G401.6 (cell line): ENCODE results near the gene POMGNT2.

Experiments
- FAIRE-seq: peaks from 2 replicates; lab custom pipeline; 2012; peaks lifted over from hg19 to GRCh38; lab: Jason Lieb, UNC

POMGNT2 gene

GRCh38 chr3:43102773-43103480 lies 3.0 kb downstream of the POMGNT2 start:
- no peak for FAIRE-seq

- no peak for FAIRE-seq
Measured at GRCh38 chr3:43098761-43099160, 7.1 kb downstream of the POMGNT2 start.

GRCh38 chr3:43097400-43098080 lies 8.3 kb downstream of the POMGNT2 start:
- no peak for FAIRE-seq

GRCh38 chr3:43096761-43097160 lies 9.1 kb downstream of the POMGNT2 start:
- no peak for FAIRE-seq

GRCh38 chr3:43095370-43095769 lies 10.5 kb downstream of the POMGNT2 start:
- FAIRE-seq, result no peak

GRCh38 chr3:43094851-43095250 lies 11.0 kb downstream of the POMGNT2 start:
- FAIRE-seq, result no peak

GRCh38 chr3:43094381-43094780 lies 11.5 kb downstream of the POMGNT2 start:
- FAIRE-seq, result no peak

- FAIRE-seq, result no peak
Measured at GRCh38 chr3:43093974-43094373, 11.9 kb downstream of the POMGNT2 start.

GRCh38 chr3:43093006-43093405 lies 12.9 kb downstream of the POMGNT2 start:
- FAIRE-seq, result no peak

- FAIRE-seq, result no peak
Measured at GRCh38 chr3:43091481-43091880, 14.4 kb downstream of the POMGNT2 start.

GRCh38 chr3:43090238-43090637 lies 15.6 kb downstream of the POMGNT2 start:
- FAIRE-seq, result no peak

- no peak for FAIRE-seq
Measured at GRCh38 chr3:43089081-43089480, 16.8 kb downstream of the POMGNT2 start.

- FAIRE-seq, result no peak
Measured at GRCh38 chr3:43087249-43087776, 18.6 kb downstream of the POMGNT2 start.

- FAIRE-seq, result no peak
Measured at GRCh38 chr3:43086460-43087165, 19.3 kb downstream of the POMGNT2 start.

GRCh38 chr3:43082457-43082856 lies 23.4 kb downstream of the POMGNT2 start:
- no peak for FAIRE-seq

GRCh38 chr3:43081796-43082195 lies 24.1 kb downstream of the POMGNT2 start:
- no peak for FAIRE-seq

- FAIRE-seq, result no peak
Measured at GRCh38 chr3:43080726-43081568, 24.9 kb downstream of the POMGNT2 start.

- no peak for FAIRE-seq
Measured at GRCh38 chr3:43079536-43080332, 26.1 kb downstream of the POMGNT2 start.

- FAIRE-seq, result no peak
Measured at GRCh38 chr3:43077707-43078106, 28.2 kb downstream of the POMGNT2 start.

- FAIRE-seq, result no peak
Measured at GRCh38 chr3:43077261-43077660, 28.6 kb downstream of the POMGNT2 start.

GRCh38 chr3:43076857-43077256 lies 29.0 kb downstream of the POMGNT2 start:
- no peak for FAIRE-seq
